Fibroblast of lung (primary cell): ENCODE results near the gene ZIC1. TPM values are rescaled to one million over a fixed set of nuclear protein-coding genes. Genes with fewer than 3 reads are reported as not detected.

Experiments
- DNase-seq, 2 donors: peaks; one replicate each; pipeline versions ENCODE4 v3.0.0 to v3.0.0-alpha.2; 2010; ENCODE audit warnings: low read depth in 2 of 2
- H2AFZ ChIP-seq: 2 replicates; pipeline ENCODE4 v1.5.1; 2012; ENCODE audit warnings: low read length, control low read depth, inconsistent platforms
- H3K27ac ChIP-seq: 2 replicates; pipeline ENCODE4 v1.5.1; 2011; ENCODE audit warnings: low read length, control low read depth; ENCODE audit not compliant: insufficient read depth
- H3K27me3 ChIP-seq: 2 replicates; pipeline ENCODE4 v1.5.1; 2011; ENCODE audit warnings: mild to moderate bottlenecking, low read length; ENCODE audit not compliant: control insufficient read depth, insufficient read depth
- H3K36me3 ChIP-seq: 2 replicates; pipeline ENCODE4 v1.5.1; 2011; ENCODE audit warnings: low read length; ENCODE audit not compliant: control insufficient read depth, insufficient read depth
- H3K4me1 ChIP-seq: 2 replicates; pipeline ENCODE4 v1.5.1; 2011; ENCODE audit warnings: low read length; ENCODE audit not compliant: control insufficient read depth, insufficient read depth; ENCODE audit errors: extremely low read depth
- H3K4me2 ChIP-seq: 2 replicates; pipeline ENCODE4 v1.5.1; 2011; ENCODE audit warnings: low read length, control low read depth; ENCODE audit not compliant: insufficient read depth; ENCODE audit errors: extremely low read depth
- H3K4me3 ChIP-seq, 4 experiments: fragments of 200-600 bp in 1 of 4; sonication (generic) in 1 of 4; replicated peaks in 1 of 4; 2 replicates each; pipeline ENCODE4 v1.5.1; 2011 to 2016; ENCODE audit warnings: low read length in 4 of 4, low read depth in 3 of 4, mild to moderate bottlenecking in 3 of 4, control low read depth in 2 of 4, inconsistent platforms in 1 of 4, mixed read lengths in 1 of 4; ENCODE audit not compliant: insufficient read depth in 1 of 4; ENCODE audit errors: control extremely low read depth in 1 of 4
- H3K79me2 ChIP-seq: 2 replicates; pipeline ENCODE4 v1.5.1; 2012; ENCODE audit warnings: mild to moderate bottlenecking, low read length, inconsistent platforms; ENCODE audit not compliant: control insufficient read depth, insufficient read depth
- H3K9ac ChIP-seq: 2 replicates; pipeline ENCODE4 v1.5.1; 2011; ENCODE audit warnings: mild to moderate bottlenecking, low read length, control low read depth; ENCODE audit not compliant: insufficient read depth
- H3K9me3 ChIP-seq: 2 replicates; pipeline ENCODE4 v1.5.1; 2012; ENCODE audit warnings: low read depth, low read length; ENCODE audit not compliant: control insufficient read depth, insufficient read depth
- H4K20me1 ChIP-seq: 2 replicates; pipeline ENCODE4 v1.5.1; 2011; ENCODE audit warnings: low read length; ENCODE audit not compliant: control insufficient read depth, insufficient read depth; ENCODE audit errors: extremely low read depth
- CTCF ChIP-seq, 2 donors: IDR thresholded peaks in 1 of 2; conservative IDR thresholded peaks in 1 of 2; 1 replicate in 1 of 2; 2 replicates in 1 of 2; pipeline ENCODE4 v1.5.1; 2011 to 2012; ENCODE audit warnings: low read length in 2 of 2, control low read depth in 1 of 2, inconsistent platforms in 1 of 2, low read depth in 1 of 2, mild to moderate bottlenecking in 1 of 2
- EZH2 ChIP-seq: IDR thresholded peaks from 2 replicates; pipeline ENCODE4 v1.5.1; 2012; ENCODE audit warnings: low read length, control low read depth, mild to moderate bottlenecking; ENCODE audit errors: missing control alignments
- polyA plus RNA-seq, 2 donors: library from polyadenylated mRNA; depleted of rRNA in 1 of 2; stranded (reverse) in 1 of 2; unstranded in 1 of 2; fragments of >200 nt; gene quantifications; 2 replicates each; pipeline ENCODE4 v1.2.1, GENCODE V29; 2011 to 2012; ENCODE audit warnings: missing spikeins in 1 of 2
- total RNA-seq: library from RNA; depleted of rRNA; stranded (reverse); fragments of >200 nt; gene quantifications from 2 replicates; pipeline ENCODE4 v1.2.1, GENCODE V29; 2014

The ZIC1 gene
- total and polyA plus RNA-seq, 2 donors (not counting 1 experiment from before 2014, with no cell fraction given): 0.11 TPM; not detected in 1

- peaks cover 75% of the 10 kb centered on the region for H3K27me3 ChIP-seq
- H3K79me2 ChIP-seq: no peaks in the 10 kb centered on the region
- no peaks in the 10 kb centered on the region for H3K36me3 ChIP-seq
- peaks cover 2% of the 10 kb centered on the region for H4K20me1 ChIP-seq
- peaks cover 4% of the 10 kb centered on the region for H3K4me1 ChIP-seq
- no peak for DNase-seq
- no peak within 1 kb of the TSS for H3K27ac ChIP-seq
- TF ChIP-seq EZH2 (peak; percentile 64), CTCF (conservative IDR thresholded peaks at IDR 0.05 in 1 of 2, IDR thresholded peaks at IDR 0.05 in 1 of 2; ENCODE audit: low read depth in 1 of 2, low read length in 2 of 2) (no peak)
- H3K9me3 ChIP-seq: no peaks in the 10 kb centered on the region
- H3K4me2 ChIP-seq: no peak within 1 kb of the TSS
- H3K9ac ChIP-seq: no peak within 1 kb of the TSS
- H3K4me3 ChIP-seq: no peak within 1 kb of the TSS
- H2AFZ ChIP-seq: no peak within 1 kb of the TSS
Measured at GRCh38 chr3:147406028-147406931, 2.9 kb upstream of the ZIC1 start, which contains the start of gene ZIC4. Gene ZIC4 (minus strand): TSS chr3:147406543. CDS start chr3:147402797, 3,746 bp downstream.

GRCh38 chr3:147407114-147407497 is 2.1 kb upstream of the ZIC1 start:
- peaks cover 2% of the 10 kb centered on the region for H4K20me1 ChIP-seq
- H3K36me3 ChIP-seq: no peaks in the 10 kb centered on the region
- no peak overlapping the region for H3K4me3 ChIP-seq
- TF ChIP-seq CTCF (conservative IDR thresholded peaks at IDR 0.05 in 1 of 2, IDR thresholded peaks at IDR 0.05 in 1 of 2; ENCODE audit: low read depth in 1 of 2, low read length in 2 of 2) (no peak), EZH2 (peak; percentile 11)
- no peaks in the 10 kb centered on the region for H3K9me3 ChIP-seq
- H3K27me3 ChIP-seq: peaks cover 82% of the 10 kb centered on the region
- H3K4me1 ChIP-seq: peaks cover 4% of the 10 kb centered on the region
- H3K79me2 ChIP-seq: no peaks in the 10 kb centered on the region
- no peak overlapping the region for H2AFZ ChIP-seq
- no peak overlapping the region for H3K9ac ChIP-seq
- H3K4me2 ChIP-seq: no peak overlapping the region
- H3K27ac ChIP-seq: no peak overlapping the region
- no peak for DNase-seq

GRCh38 chr3:147407498-147408187 is 1.5 kb upstream of the ZIC1 start:
- peaks cover 85% of the 10 kb centered on the region for H3K27me3 ChIP-seq
- no peak for DNase-seq
- peaks cover 4% of the 10 kb centered on the region for H3K4me1 ChIP-seq
- H3K4me2 ChIP-seq: no peak overlapping the region
- H3K27ac ChIP-seq: no peak overlapping the region
- H3K4me3 ChIP-seq: no peak overlapping the region
- no peak for TF ChIP-seq CTCF (conservative IDR thresholded peaks at IDR 0.05 in 1 of 2, IDR thresholded peaks at IDR 0.05 in 1 of 2; ENCODE audit: low read depth in 1 of 2, low read length in 2 of 2)
- peak; percentile 30 for TF ChIP-seq EZH2
- peaks cover 2% of the 10 kb centered on the region for H4K20me1 ChIP-seq
- H3K9ac ChIP-seq: no peak overlapping the region
- H3K9me3 ChIP-seq: no peaks in the 10 kb centered on the region
- H3K79me2 ChIP-seq: no peaks in the 10 kb centered on the region
- H2AFZ ChIP-seq: no peak overlapping the region
- H3K36me3 ChIP-seq: no peaks in the 10 kb centered on the region
